Sigmoid colon (tissue), 4 donors: ENCODE measurements around the gene RAI14.

ENCODE experiments used
- CTCF ChIP-seq, 4 experiments: fragments of 450-650 bp in 3 of 4; fragments of 200-600 bp in 1 of 4; IDR thresholded peaks; one replicate each; pipeline ENCODE4 v1.5.1; 2016 to 2019; ENCODE audit warnings: antibody characterized with exemption in 4 of 4, mild to moderate bottlenecking in 3 of 4, moderate library complexity in 2 of 4
- EP300 ChIP-seq, 4 donors: sonication (generic); formaldehyde crosslinking; IDR thresholded peaks; one replicate each; pipeline ENCODE4 v1.6.1; 2017; ENCODE audit warnings: antibody characterized with exemption in 4 of 4
- POLR2A ChIP-seq, 2 donors: fragments of 450-650 bp; IDR thresholded peaks; one replicate each; pipeline ENCODE4 v1.6.1; 2016; ENCODE audit warnings: antibody characterized with exemption in 2 of 2, mild to moderate bottlenecking in 2 of 2, moderate library complexity in 2 of 2

GRCh38 chr5:34881246-34881645 is 225.1 kb downstream of the RAI14 start:
- no peak for TF ChIP-seq POLR2A (IDR thresholded peaks at IDR 0.05)
- TF ChIP-seq CTCF (IDR thresholded peaks at IDR 0.05), result no peak
- TF ChIP-seq EP300 (IDR thresholded peaks at IDR 0.05), result no peak
